Measurements from ENCODE around the gene GPSM1.

GPSM1 gene

DNA sequence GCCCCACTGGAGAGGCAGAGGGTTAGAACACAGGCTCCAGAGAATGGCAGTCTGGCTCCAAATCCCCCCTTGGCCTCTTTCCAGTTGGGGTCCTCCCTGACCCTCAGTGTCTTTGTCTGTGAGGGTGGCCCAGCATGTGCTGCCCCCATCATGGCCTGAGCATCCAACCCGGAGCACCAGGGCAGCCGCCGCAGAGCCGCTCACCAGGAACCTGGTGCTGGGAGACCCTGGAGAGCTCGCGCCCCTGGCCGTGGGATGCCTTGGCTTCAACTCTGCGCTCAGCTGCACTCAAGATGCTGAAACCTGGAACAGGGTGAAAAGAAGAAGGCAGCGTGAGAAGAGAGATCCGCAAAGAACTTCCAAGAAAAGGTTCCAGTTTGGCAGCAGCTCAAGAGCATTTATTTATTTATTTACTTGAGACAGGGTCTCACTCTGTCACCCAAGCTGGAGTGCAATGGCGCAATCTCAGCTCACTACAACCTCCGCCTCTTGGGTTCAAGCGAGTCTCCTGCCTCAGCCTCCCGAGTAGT lies 27.3 kb upstream of the GPSM1 start:
- TF ChIP-seq GABPA (IDR thresholded peaks at IDR 0.05; ENCODE audit: low read depth) (no peak), SPI1 (IDR thresholded peaks at IDR 0.05; ENCODE audit: borderline replicate concordance, low read depth) (no peak), POLR2AphosphoS5 (IDR thresholded peaks at IDR 0.05; ENCODE audit: low read depth) (no peak), REST (IDR thresholded peaks at IDR 0.05; ENCODE audit: insufficient replicate concordance, low read depth) (no peak)
- TF ChIP-seq, protein P1, sequence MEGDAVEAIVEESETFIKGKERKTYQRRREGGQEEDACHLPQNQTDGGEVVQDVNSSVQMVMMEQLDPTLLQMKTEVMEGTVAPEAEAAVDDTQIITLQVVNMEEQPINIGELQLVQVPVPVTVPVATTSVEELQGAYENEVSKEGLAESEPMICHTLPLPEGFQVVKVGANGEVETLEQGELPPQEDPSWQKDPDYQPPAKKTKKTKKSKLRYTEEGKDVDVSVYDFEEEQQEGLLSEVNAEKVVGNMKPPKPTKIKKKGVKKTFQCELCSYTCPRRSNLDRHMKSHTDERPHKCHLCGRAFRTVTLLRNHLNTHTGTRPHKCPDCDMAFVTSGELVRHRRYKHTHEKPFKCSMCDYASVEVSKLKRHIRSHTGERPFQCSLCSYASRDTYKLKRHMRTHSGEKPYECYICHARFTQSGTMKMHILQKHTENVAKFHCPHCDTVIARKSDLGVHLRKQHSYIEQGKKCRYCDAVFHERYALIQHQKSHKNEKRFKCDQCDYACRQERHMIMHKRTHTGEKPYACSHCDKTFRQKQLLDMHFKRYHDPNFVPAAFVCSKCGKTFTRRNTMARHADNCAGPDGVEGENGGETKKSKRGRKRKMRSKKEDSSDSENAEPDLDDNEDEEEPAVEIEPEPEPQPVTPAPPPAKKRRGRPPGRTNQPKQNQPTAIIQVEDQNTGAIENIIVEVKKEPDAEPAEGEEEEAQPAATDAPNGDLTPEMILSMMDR (IDR thresholded peaks at IDR 0.05; ENCODE audit: insufficient read depth, low read length), result no peak
- Histone ChIP-seq H3K27ac (replicated peaks) (no peak overlapping the region), H3K27me3 (ENCODE audit: insufficient read depth, poor library complexity, severe bottlenecking) (peaks cover 3% of the 10 kb centered on the region), H3K4me3 (replicated peaks; ENCODE audit: insufficient read depth, low read length) (no peak overlapping the region)
- DNase-seq (ENCODE audit: low read depth in 1 of 2, low spot score in 1 of 2), result no peak

DNA sequence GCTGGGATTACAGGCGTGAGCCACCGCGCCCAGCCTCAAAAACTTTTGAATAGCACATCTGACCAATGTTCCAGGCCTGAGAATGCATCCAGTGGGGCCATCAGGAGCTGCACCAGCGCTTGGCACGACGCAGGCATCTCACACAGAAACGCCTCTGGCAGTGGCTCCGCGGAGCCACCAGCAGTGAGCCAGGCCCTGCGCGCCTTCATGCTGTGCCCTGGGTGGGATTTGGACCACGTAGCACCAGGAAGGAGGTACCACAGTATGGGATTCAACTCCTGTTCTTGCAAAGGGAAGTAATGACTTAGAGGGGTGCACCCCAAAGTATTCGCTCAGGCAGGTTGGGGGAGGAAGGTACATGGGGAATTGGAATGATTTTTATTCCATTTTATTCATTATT lies 26.5 kb upstream of the GPSM1 start:
- Histone ChIP-seq H3K27ac (replicated peaks) (no peak overlapping the region), H3K4me3 (replicated peaks; ENCODE audit: insufficient read depth, low read length) (no peak overlapping the region), H3K27me3 (ENCODE audit: insufficient read depth, poor library complexity, severe bottlenecking) (peaks cover 11% of the 10 kb centered on the region)
- DNase-seq (ENCODE audit: low read depth in 1 of 2, low spot score in 1 of 2), result no peak
- no peak for TF ChIP-seq SPI1 (IDR thresholded peaks at IDR 0.05; ENCODE audit: borderline replicate concordance, low read depth)
- no peak for TF ChIP-seq POLR2AphosphoS5 (IDR thresholded peaks at IDR 0.05; ENCODE audit: low read depth)
- TF ChIP-seq GABPA (IDR thresholded peaks at IDR 0.05; ENCODE audit: low read depth), result no peak
- TF ChIP-seq REST (IDR thresholded peaks at IDR 0.05; ENCODE audit: insufficient replicate concordance, low read depth), result no peak
- TF ChIP-seq, protein P1 (IDR thresholded peaks at IDR 0.05; ENCODE audit: insufficient read depth, low read length), result no peak

DNA sequence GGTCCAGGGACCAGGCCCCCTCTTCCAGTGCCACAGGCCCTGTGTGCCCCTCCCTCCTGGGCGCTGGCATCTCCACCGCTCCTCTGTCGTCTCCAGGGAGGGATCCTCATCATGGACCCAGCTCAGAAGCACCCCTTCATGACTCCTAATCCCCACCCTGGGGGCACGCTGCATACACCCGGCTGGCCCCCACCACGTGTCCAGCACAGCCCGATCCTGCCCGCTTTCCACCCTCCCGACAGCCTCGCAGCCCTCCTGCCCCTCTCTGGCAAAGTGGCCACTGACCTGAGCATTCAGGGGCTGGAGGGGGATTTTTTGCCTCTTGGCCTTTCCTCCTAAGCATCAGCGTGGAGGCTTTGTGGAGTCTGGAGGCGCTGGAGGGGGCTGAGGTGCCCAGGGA lies 24.8 kb upstream of the GPSM1 start:
- Histone ChIP-seq H3K4me3 (replicated peaks; ENCODE audit: insufficient read depth, low read length) (no peak overlapping the region), H3K27ac (replicated peaks) (no peak overlapping the region), H3K27me3 (ENCODE audit: insufficient read depth, poor library complexity, severe bottlenecking) (peaks cover 25% of the 10 kb centered on the region)
- DNase-seq (ENCODE audit: low read depth in 1 of 2, low spot score in 1 of 2), result no peak
- TF ChIP-seq REST (IDR thresholded peaks at IDR 0.05; ENCODE audit: insufficient replicate concordance, low read depth), result no peak
- no peak for TF ChIP-seq POLR2AphosphoS5 (IDR thresholded peaks at IDR 0.05; ENCODE audit: low read depth)
- TF ChIP-seq, protein P1 (IDR thresholded peaks at IDR 0.05; ENCODE audit: insufficient read depth, low read length), result no peak

Measured in HL-60 (cell line).